ENCODE measurements around the gene TRPV6.

Gene TRPV6

GRCh38 chr7:142868986-142869415 lies 16.5 kb downstream of the TRPV6 start:
- no peak for DNase-seq (ENCODE audit: low spot score)

DNA sequence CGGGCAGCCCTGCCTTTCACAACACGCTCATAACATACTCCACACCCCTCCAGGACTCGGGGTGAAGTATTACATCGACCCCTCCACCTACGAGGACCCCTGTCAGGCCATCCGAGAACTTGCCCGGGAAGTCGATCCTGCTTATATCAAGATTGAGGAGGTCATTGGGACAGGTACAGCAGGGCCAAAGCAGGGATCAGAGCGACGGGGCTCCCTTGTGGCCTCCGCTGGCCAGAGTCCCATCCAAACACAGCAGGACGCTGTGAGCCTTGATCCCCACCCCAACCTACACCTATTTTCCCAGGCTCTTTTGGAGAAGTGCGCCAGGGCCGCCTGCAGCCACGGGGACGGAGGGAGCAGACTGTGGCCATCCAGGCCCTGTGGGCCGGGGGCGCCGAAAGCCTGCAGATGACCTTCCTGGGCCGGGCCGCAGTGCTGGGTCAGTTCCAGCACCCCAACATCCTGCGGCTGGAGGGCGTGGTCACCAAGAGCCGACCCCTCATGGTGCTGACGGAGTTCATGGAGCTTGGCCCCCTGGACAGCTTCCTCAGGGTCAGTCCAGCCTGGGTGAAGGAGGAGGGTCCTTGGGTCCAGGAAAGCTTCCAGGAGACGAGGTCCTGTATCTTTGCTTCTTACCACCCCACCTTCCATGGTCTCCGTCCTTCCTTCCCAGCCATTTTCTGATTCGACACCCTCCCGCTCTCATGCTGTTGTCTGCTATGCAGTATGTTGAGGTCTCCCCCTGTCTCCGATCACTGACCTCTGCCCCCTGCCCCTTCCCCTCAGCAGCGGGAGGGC lies 17.2 kb downstream of the TRPV6 start:
- DNase-seq (ENCODE audit: low spot score), result no peak

DNA sequence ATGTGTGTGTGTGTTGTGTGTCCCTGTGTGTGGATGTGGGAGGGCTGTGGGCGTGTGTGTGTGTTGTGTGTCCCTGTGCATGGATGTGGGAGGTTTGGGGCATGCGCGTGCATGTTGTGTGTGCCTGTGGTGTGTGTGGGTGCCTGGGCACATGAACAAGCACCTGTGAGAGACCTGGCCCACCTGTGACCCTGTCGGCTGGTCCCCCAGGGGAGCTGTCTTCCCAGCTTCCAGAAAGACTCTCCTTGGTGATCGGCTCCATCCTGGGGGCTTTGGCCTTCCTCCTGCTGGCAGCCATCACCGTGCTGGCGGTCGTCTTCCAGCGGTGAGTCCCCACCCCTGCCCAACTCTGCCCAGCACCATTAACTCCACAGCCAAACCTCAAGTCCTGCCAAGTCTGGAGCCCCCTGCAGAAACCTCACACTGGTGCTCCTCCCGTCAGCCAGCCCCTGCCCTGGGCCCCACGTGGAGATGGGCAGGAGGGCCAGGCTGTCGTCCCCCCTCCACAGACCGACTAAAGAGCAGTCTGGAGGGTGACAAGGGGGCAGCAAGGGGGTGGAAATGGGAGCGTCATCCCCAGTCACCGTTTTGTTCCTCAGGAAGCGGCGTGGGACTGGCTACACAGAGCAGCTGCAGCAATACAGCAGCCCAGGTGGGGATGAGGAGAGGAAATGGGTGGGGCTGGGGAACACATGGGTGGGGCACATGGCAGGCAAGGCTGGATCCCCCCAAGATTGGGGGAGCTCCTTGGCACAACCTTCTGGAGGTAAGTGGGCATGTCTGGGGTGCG lies 18.0 kb downstream of the TRPV6 start:
- no peak for DNase-seq (ENCODE audit: low spot score)

- DNase-seq (ENCODE audit: low spot score), result no peak
Observed at GRCh38 chr7:142867097-142867378, 18.5 kb downstream of the TRPV6 start.

- DNase-seq (ENCODE audit: low spot score), result peak; percentile 25
Observed at GRCh38 chr7:142866361-142867096, 19.0 kb downstream of the TRPV6 start.

DNA sequence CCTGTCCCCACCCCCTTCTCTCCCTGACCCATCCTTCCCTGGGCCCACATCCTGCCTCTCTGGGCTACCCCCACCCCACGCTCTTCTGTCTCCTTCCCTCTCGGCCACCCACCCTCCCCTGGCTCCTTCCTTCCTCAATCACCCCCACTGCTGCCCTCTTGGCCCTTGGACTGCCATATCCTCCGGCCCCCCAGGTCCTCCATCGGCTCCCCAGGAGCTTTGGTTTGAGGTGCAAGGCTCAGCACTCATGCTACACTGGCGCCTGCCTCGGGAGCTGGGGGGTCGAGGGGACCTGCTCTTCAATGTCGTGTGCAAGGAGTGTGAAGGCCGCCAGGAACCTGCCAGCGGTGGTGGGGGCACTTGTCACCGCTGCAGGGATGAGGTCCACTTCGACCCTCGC lies 19.8 kb downstream of the TRPV6 start:
- DNase-seq (ENCODE audit: low spot score), result no peak

- DNase-seq (ENCODE audit: low spot score), result no peak
Observed at GRCh38 chr7:142864980-142865747, 20.4 kb downstream of the TRPV6 start.

DNA sequence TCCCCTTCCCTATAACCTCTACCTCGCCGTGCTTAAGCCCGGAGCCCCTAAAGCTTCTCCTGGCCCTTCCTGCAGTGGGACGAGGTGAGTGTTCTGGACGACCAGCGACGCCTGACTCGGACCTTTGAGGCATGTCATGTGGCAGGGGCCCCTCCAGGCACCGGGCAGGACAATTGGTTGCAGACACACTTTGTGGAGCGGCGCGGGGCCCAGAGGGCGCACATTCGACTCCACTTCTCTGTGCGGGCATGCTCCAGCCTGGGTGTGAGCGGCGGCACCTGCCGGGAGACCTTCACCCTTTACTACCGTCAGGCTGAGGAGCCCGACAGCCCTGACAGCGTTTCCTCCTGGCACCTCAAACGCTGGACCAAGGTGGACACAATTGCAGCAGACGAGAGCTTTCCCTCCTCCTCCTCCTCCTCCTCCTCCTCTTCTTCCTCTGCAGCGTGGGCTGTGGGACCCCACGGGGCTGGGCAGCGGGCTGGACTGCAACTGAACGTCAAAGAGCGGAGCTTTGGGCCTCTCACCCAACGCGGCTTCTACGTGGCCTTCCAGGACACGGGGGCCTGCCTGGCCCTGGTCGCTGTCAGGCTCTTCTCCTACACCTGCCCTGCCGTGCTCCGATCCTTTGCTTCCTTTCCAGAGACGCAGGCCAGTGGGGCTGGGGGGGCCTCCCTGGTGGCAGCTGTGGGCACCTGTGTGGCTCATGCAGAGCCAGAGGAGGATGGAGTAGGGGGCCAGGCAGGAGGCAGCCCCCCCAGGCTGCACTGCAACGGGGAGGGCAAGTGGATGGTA lies 21.5 kb downstream of the TRPV6 start:
- DNase-seq (ENCODE audit: low spot score), result no peak

DNA sequence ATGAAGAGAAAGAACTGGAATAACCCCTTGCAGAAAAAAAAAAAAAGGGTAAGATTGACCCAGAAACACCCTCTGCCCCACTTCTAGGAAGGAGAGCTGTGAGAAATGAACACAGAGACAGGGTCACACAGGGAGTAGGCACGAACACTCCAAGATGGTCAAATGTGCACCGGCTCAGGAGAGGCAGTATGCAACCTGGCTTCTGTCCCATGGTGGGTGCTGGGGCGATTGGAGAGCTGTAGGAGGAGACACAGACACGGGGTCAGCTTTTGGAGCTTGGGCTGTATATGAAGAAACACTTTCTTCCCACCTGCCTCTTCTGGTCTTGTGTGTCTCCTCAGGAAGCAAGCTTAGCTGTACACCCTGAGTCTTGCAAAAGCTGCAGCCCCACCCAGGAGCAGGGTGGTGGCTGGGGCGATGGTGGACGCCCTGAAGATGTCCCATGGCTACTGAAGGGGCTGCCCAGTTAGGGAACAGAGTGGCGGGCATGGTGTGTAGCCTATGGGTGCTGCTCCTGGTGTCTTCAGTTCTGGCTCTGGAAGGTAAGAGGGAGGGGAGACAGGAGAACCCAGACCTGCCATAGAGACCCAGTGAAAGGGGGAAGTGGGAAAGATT lies 22.7 kb downstream of the TRPV6 start:
- no peak for DNase-seq (ENCODE audit: low spot score)

DNA sequence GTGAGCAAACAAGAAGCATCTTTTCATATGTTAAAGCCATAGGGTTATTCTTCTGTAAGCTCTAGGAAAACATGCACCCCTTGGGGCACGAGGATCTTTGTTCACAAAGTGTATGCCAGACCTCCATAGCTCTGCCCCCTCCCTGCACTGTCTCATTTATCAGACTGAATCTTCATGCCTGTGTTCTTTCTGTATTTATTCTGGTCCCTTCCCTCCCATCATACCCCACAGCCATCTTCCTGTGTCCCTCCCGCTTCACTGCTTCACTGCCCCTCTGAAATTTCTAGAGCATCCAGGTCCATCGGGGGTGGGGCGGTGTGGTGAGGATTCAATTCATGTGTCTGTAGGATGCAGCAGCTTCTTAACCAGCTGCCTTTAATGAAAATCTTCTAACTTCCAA lies 23.2 kb downstream of the TRPV6 start:
- DNase-seq (ENCODE audit: low spot score), result no peak

GRCh38 chr7:142860968-142861367 lies 24.6 kb downstream of the TRPV6 start:
- no peak for DNase-seq (ENCODE audit: low spot score)

- no peak for DNase-seq (ENCODE audit: low spot score)
Observed at GRCh38 chr7:142859829-142860228, 25.7 kb downstream of the TRPV6 start.

- no peak for DNase-seq (ENCODE audit: low spot score)
Observed at GRCh38 chr7:142859411-142859810, 26.1 kb downstream of the TRPV6 start.

- no peak for DNase-seq (ENCODE audit: low spot score)
Observed at GRCh38 chr7:142857625-142858024, 27.9 kb downstream of the TRPV6 start.

DNA sequence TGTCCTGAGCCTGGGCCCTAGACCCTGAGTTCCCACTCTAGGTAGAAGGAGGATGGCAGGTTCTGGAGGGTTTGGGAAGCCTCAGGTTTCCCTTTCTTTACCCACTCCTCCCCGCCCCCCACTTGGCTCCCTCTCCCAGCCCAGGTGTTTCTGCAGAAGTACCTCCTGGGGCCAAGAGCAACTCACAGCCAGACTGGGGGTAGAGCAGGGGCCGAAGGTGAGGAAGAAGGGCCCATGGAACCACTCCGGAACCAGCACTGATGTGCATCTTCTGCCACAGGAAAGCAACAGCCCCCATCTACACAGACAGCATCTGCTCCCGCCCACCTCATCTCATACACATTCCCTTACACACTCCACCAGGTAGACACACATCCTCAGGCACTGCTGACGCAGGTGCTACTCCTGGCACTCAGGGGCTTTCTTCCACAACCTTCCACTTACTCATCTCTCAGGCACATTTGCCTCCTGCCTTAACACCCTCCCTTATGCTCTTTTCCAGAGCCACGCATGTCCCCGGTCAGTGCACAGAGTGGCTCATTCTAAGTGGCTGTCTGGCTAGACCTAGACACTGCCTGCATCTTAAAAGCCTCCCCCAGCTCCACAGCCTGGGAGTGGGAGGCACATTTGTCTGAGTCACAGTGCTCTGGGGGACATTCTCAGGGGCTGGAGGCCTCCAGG lies 28.8 kb downstream of the TRPV6 start:
- DNase-seq (ENCODE audit: low spot score), result no peak

GRCh38 chr7:142855756-142856564 lies 29.6 kb downstream of the TRPV6 start:
- DNase-seq (ENCODE audit: low spot score), result peak; percentile 8

- DNase-seq (ENCODE audit: low spot score), result no peak
Observed at GRCh38 chr7:142855114-142855743, 30.3 kb downstream of the TRPV6 start.

- no peak for DNase-seq (ENCODE audit: low spot score)
Observed at GRCh38 chr7:142854372-142855113, 31.0 kb downstream of the TRPV6 start, which contains the start of gene EPHB6. EPHB6 (plus strand) TSS chr7:142855076; CDS start chr7:142863228, 8,152 bp downstream.
